Measurements from ENCODE around the gene KRT79. TPM values are rescaled to one million over a fixed set of nuclear protein-coding genes. Genes with fewer than 3 reads are reported as not detected.

KRT79 gene
- total and polyA plus RNA-seq, 5 donors: 0.09 TPM; not detected in 4

DNA sequence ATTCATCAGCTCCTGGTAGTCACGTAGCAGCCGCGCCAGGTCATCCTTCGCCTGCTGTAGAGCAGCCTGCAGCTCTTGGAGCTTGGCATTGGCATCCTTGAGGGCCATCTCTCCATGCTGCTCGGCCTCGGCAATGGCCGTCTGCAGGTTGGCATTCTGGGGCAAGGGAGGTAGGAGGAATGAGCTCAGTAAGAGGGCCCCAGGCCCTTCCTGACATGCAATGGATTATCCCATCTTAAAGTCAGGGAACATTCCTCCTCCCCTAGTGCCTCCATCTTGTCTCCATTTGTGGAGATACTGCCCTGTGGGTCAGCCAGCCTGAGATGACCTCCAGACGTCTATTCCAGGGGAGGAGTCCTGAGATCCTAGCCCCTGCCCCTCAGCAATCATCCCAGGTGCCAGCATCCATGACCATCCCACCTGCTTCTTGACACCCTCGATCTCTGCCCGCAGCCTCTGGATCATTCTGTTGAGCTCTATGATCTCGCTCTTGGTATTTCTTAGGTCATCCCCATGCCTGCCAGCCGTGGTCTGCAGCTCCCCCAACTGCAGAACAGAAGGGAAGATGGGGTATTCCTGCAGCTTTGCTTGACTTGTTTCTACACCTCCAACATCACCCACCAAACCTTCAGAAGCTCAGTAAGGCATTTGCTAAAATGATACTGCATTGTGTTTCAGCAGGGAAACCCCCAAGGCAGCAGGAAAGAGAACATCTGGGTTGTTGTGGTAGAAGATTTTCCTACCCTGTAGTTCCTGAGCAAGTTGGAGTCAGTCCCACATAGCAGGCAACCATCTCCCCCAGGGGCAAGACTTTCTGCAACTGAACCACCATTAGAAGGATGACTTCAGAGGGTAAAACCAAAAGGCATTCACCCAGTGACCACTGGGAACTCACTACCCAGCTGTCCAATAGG lies 42.6 kb downstream of the KRT79 start:
- DNase-seq (no peak), ATAC-seq (no peak)
- intact Hi-C loops (cut with DNase I): no loop called here
- Histone ChIP-seq H3K9me3 (ENCODE audit: control insufficient read depth, low read length) (no peaks in the 10 kb centered on the region), H3K27ac (ENCODE audit: low read length) (no peak overlapping the region), H3K4me3 (ENCODE audit: low read length) (no peak overlapping the region), H3K4me1 (ENCODE audit: control insufficient read depth, insufficient read depth, low read length) (no peaks in the 10 kb centered on the region), H3K27me3 (ENCODE audit: control insufficient read depth, insufficient read depth) (no peaks in the 10 kb centered on the region)
- 89% methylated on average over 12 of the region's 12 CpGs for WGBS

DNA sequence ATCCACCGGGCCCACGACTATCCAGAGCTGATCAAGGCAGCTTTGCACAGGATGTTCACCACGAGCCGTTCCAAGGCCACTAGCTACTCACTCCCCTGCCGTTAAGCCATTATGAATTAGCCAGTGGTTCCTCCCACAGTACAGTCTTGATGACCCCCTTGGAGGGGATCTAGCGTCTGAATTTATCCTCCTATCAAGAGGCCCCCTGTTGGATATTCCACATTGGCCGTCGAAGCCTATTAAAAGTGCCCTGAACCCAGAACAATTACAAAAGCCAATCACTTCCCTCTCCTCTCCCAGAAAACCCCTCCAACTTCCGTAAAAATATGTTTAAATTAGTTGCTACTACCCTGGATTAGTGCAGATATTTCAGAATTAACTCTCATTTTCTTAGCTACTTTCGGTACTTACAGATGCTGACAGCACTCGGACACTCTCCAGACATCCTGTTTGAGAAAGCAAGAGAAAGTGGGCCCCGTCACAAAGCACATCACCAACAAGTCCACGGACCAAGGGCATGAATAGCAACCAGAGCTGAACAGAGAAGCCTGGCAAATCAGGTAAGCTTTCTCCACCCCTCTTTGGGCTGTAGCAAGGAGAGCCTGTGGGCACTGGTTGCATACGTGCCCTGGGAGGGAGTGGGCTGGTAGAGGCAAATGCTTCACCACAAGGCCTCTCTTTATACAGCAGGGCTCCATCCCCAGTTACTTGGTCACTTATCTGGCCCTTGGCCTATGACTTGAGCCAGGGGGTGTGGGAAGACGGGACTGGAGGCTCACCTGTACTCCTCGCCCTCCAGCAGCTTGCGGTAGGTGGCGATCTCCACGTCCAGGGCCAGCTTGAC lies 43.5 kb downstream of the KRT79 start:
- intact Hi-C loops (cut with DNase I): no loop called here
- H3K9me3 ChIP-seq (ENCODE audit: control insufficient read depth, low read length): no peaks in the 10 kb centered on the region
- no peak overlapping the region for H3K27ac ChIP-seq (ENCODE audit: low read length)
- DNase-seq (no peak), ATAC-seq (peak in 1 of 2 donors; percentile 21)
- H3K4me1 ChIP-seq (ENCODE audit: control insufficient read depth, insufficient read depth, low read length): no peaks in the 10 kb centered on the region
- H3K4me3 ChIP-seq (ENCODE audit: low read length): no peak overlapping the region
- no peaks in the 10 kb centered on the region for H3K27me3 ChIP-seq (ENCODE audit: control insufficient read depth, insufficient read depth)
- WGBS: 57% methylated on average over 19 of the region's 19 CpGs

DNA sequence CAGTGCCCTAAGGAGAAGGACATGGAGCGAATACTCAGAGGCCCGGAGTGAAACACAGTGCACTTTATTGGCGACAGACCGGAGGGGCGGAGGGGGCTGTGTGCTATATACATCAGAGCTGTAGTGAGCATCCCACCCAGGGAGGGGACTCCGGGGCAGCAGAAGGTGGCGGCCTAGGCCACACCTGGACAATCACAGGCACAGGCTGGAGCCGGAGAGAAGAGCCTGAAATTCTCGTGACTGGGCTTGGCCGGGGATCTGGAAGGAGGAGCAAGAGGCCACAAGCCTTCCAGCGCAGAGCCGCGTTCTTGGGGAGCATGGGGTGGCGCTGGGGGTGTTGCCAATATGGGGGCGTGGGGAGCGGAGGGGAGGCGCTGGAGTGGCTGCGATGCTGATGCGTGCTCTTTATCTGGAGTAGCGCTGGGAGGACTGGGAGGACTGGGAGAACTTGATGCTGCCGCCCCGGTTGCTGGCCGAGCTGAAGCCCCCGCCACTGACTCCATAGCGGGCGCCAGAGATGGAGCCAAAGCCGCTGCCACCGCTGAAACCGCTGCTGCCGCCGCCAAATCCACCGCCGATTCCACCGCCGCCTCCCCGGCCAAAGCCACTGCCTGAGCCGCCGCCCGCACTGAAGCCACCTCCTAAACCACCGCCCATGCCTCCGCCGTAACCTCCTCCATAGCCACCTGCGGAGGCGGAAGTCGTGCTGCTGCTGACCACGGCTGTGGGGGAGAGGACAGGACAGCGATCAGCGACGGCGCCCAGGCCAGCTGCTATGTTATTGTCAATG lies 44.3 kb downstream of the KRT79 start:
- intact Hi-C loops (cut with DNase I): no loop called here

DNA sequence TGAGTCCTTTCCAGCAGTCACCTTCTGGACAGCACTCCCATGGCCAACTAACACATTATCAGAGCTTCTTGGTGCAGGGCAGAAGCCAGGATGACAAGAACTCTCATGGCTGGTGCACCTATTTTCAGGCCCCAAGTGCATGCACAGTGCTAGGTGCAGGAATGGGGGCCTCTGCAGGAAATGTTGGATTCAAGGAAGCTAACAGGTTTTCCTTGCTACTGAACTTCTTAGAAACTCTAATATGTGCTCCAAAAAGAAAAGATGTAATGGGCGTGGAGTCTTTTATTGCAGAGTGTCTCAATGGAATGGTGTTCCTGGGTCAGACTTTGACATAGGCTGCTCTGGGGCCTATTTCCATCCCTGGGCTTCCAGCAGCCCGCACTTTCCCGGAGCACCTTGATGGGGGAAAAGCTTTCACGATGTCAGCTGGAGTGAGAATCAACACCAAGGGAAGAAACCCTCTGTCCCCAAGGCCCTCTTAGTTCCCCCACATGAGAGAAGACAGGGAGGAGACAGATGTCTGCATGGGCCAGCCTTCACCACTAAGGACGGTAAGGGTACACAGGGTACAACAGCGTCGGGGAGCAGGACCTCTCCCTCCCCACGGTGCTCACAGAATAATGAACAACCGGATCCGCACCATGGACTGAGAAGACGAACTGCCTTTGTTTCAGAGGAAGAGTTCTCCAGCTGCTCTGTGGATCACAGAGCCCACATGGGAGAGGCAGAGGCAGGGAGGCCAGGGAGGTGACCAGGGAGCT lies 45.1 kb downstream of the KRT79 start:
- ATAC-seq: no peak
- intact Hi-C loops (cut with DNase I): no loop called here

More for the DNA sequence above, 44.3 kb downstream of the KRT79 start:
- Histone ChIP-seq H3K4me3 (ENCODE audit: low read length) (no peak overlapping the region), H3K4me1 (ENCODE audit: control insufficient read depth, insufficient read depth, low read length) (no peaks in the 10 kb centered on the region), H3K27ac (ENCODE audit: low read length) (no peak overlapping the region), H3K9me3 (ENCODE audit: control insufficient read depth, low read length) (no peaks in the 10 kb centered on the region), H3K27me3 (ENCODE audit: control insufficient read depth, insufficient read depth) (no peaks in the 10 kb centered on the region)
- 21% methylated on average over 50 of the region's 50 CpGs for WGBS
- peak in 1 of 2 donors; percentile 39 for ATAC-seq
- DNase-seq: no peak

DNA sequence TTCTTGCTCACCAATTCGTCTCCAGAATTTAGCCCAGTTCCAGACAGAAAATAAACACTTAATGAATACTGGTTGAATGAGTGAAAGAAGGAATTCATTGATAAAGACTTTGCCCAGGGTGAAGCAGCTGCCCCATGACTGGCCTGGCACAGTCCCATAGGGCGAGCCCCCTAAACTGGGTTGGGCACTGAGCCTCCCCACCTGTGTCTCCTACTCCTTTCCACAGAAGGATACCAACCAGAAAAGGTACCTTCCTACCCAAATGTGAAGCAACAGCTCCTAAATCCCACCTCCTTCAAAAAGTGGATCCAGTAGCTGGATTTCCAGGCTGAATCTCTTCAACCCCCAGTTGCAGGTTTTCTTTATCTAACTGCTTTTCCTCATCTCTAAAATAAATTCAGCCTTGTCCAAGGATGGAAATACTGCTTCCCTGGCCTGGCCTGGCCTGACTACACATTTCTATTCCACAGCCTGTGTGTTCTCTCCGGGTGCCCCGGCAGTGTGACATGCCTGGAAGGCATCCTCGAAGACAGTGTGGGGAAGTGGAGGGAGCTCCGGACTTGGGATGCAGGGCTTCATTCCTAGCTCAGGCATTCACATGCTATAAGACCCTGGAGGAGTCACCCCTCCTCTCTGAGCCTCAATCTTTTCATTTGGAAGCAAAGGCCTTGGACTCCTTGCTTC lies 45.8 kb downstream of the KRT79 start:
- H3K27ac ChIP-seq (ENCODE audit: low read length): no peak overlapping the region
- H3K9me3 ChIP-seq (ENCODE audit: control insufficient read depth, low read length): no peaks in the 10 kb centered on the region
- DNase-seq (no peak), ATAC-seq (no peak)
- no peak overlapping the region for H3K4me3 ChIP-seq (ENCODE audit: low read length)
- intact Hi-C loops (cut with DNase I): no loop called here
- H3K27me3 ChIP-seq (ENCODE audit: control insufficient read depth, insufficient read depth): no peaks in the 10 kb centered on the region
- H3K4me1 ChIP-seq (ENCODE audit: control insufficient read depth, insufficient read depth, low read length): no peaks in the 10 kb centered on the region
- 80% methylated on average over 6 of the region's 6 CpGs for WGBS

More for the DNA sequence above, 45.1 kb downstream of the KRT79 start:
- no peak overlapping the region for H3K4me3 ChIP-seq (ENCODE audit: low read length)
- DNase-seq: no peak
- H3K9me3 ChIP-seq (ENCODE audit: control insufficient read depth, low read length): no peaks in the 10 kb centered on the region
- 93% methylated on average over 11 of the region's 11 CpGs for WGBS
- no peaks in the 10 kb centered on the region for H3K4me1 ChIP-seq (ENCODE audit: control insufficient read depth, insufficient read depth, low read length)
- H3K27ac ChIP-seq (ENCODE audit: low read length): no peak overlapping the region
- H3K27me3 ChIP-seq (ENCODE audit: control insufficient read depth, insufficient read depth): no peaks in the 10 kb centered on the region

DNA sequence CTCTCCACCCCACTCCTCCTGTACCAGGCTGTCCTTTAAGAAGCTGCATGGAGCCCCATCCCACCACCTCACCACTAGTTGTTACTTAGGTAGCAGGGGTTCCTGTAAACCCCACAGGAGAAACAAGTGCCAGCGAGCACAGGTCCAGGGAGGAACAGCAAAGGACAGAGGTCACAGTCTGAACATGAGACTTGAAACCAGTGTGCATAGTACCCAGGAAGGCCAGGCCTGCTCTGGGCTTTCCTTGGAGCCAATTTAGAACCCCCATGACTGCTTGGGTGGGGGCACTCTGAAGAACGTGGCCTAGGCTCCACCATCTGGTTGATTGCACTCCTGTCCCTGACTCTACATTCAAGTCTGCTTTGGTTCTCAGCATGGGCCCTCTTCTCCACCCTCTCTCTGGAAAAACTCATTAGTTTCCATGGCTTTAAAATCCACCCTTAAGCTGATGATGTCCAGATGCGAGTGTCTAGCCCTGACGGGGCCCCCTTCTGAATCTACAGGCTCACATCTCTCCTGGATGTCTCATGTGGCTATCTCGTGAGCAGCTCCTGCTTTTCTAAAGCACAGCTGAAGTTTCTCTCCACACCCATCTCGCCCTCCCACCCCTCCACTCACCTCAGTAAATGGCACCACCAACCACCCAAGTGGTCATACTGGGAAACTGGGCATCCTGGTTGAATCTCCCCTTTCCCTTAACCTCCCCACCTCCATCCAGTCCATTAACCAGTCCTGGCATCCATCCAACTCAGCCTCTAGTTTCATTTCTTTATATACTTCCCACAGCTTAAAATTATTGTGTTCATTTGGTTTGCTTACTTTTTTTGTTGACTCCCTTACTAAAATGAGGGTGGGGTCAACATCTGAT lies 46.6 kb downstream of the KRT79 start:
- Histone ChIP-seq H3K4me3 (ENCODE audit: low read length) (no peak overlapping the region), H3K27me3 (ENCODE audit: control insufficient read depth, insufficient read depth) (no peaks in the 10 kb centered on the region), H3K4me1 (ENCODE audit: control insufficient read depth, insufficient read depth, low read length) (no peaks in the 10 kb centered on the region), H3K27ac (ENCODE audit: low read length) (no peak overlapping the region), H3K9me3 (ENCODE audit: control insufficient read depth, low read length) (no peaks in the 10 kb centered on the region)
- ATAC-seq: no peak
- 62% methylated on average over 6 of the region's 6 CpGs for WGBS
- intact Hi-C loops (cut with DNase I): no loop called here
- DNase-seq: no peak

DNA sequence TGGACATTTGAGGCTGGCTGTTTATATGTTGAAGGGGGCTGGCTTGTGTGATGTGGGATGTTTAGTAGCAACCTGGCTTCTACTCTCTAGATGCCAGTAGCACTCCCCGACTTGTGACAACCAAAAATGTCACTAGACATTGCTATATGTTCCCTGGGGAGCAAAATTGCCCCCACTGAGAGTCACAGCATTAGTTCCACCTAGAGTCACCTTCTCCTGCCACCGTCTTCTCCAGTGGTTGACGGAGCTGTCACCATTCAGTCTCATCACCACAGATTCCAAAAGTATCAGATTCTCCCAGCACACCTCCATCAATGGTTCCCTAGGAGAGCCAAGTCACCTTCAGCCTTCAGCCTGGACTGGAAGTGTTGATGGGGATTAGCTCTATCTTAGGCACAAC lies 49.2 kb downstream of the KRT79 start:
- Histone ChIP-seq H3K4me3 (ENCODE audit: low read length) (no peak overlapping the region), H3K4me1 (ENCODE audit: control insufficient read depth, insufficient read depth, low read length) (no peaks in the 10 kb centered on the region), H3K27ac (ENCODE audit: low read length) (no peak overlapping the region), H3K9me3 (ENCODE audit: control insufficient read depth, low read length) (no peaks in the 10 kb centered on the region), H3K27me3 (ENCODE audit: control insufficient read depth, insufficient read depth) (no peaks in the 10 kb centered on the region)
- intact Hi-C loops (cut with DNase I): no loop called here
- no peak for DNase-seq
- whole genome bisulfite sequencing: 76% methylated on average over 3 of the region's 3 CpGs
- no peak for ATAC-seq

DNA sequence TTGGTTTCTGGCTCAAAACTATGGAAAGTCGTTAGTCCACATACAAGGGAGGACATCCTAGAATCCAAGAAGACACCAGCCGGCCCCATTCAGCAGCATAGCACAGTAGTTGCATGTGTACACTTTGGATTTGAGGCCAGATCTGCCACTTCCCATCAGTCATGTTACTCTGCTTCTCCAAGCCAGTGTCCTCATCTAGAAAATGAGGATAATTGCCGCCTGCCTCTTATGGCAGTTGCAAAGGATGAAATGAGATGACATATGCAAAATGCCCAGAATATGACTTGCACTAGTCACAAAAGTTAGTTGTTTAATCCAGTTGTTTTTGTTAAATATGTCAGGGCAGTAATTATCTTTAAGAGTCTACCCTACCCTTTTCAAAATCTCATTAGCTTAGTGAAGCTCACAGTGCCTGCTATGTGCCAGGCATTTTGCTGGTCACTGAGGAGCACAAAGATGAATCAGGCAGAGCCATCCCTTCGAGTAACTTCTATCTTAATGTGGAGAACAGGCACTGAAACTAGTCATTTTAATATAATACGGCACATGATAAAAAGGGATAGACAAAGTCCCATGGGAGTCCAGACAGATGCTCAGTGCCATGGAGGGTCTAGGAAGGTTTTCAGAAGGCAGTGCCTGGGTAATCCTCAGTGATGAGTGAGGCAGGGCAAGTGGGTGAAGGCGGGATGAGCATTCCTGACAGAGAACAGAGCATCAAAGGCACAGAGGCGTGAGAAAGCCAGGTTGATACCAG lies 50.4 kb downstream of the KRT79 start:
- Histone ChIP-seq H3K4me3 (ENCODE audit: low read length) (no peak overlapping the region), H3K27ac (ENCODE audit: low read length) (no peak overlapping the region), H3K9me3 (ENCODE audit: control insufficient read depth, low read length) (no peaks in the 10 kb centered on the region), H3K4me1 (ENCODE audit: control insufficient read depth, insufficient read depth, low read length) (no peaks in the 10 kb centered on the region), H3K27me3 (ENCODE audit: control insufficient read depth, insufficient read depth) (no peaks in the 10 kb centered on the region)
- WGBS: 75% methylated on average over 7 of the region's 7 CpGs
- intact Hi-C loops (cut with DNase I): no loop called here
- DNase-seq: no peak
- no peak for ATAC-seq

DNA sequence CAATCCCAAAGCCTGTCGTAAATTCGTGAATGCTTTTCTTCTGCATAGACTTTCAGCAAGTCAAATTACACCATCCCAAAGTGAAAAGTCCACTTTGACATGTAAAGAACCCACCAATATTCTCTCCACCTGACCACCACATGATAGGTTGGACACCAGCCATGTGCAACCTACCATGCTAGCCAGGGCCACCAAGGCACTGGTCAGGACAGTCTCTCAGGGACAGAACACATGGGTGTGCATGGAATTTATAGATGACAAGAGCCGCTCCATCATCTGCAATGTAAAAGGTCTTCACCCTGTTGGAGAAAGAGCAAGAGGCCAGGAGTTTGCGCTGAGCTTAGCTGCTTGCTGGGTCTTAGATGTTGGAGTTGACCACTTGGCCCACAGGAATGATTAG lies 51.6 kb downstream of the KRT79 start:
- Histone ChIP-seq H3K27me3 (ENCODE audit: control insufficient read depth, insufficient read depth) (no peaks in the 10 kb centered on the region), H3K4me3 (ENCODE audit: low read length) (no peak overlapping the region), H3K4me1 (ENCODE audit: control insufficient read depth, insufficient read depth, low read length) (no peaks in the 10 kb centered on the region), H3K27ac (ENCODE audit: low read length) (no peak overlapping the region), H3K9me3 (ENCODE audit: control insufficient read depth, low read length) (no peaks in the 10 kb centered on the region)
- intact Hi-C loops (cut with DNase I): no loop called here
- DNase-seq: no peak
- WGBS: 89% methylated on average over 4 of the region's 4 CpGs
- no peak for ATAC-seq
